HG02798 (cell line): ENCODE results near the gene ANKS1A.
"Not testable (repeated sequence)": the region's sequence is repeated elsewhere in the genome, so short reads cannot be mapped to it uniquely, and the experiment has no call there.

Experiments used
- ATAC-seq: cut with Tn5 transposase; IDR thresholded peaks from one replicate; pipeline ENCODE4 v1.9.1; 2021; ENCODE audit warnings: mild to moderate bottlenecking; ENCODE audit not compliant: unreplicated experiment, poor library complexity

ANKS1A gene

GRCh38 chr6:34888874-34889555, at the start of gene ANKS1A:
ANKS1A (plus strand) TSS chr6:34889255; CDS start chr6:34889403, 148 bp downstream.
- ATAC-seq, result peak; percentile 80

GRCh38 chr6:34839666-34840352, 49.2 kb upstream of the ANKS1A start:
- ATAC-seq, result no peak

- not testable (repeated sequence) for ATAC-seq
Measured at GRCh38 chr6:34849066-34849465, 40.0 kb upstream of the ANKS1A start.

GRCh38 chr6:34851361-34851760, 37.7 kb upstream of the ANKS1A start:
- no peak for ATAC-seq

GRCh38 chr6:34852406-34853085, 36.5 kb upstream of the ANKS1A start:
- no peak for ATAC-seq

GRCh38 chr6:34855463-34855862, 33.6 kb upstream of the ANKS1A start:
- no peak for ATAC-seq

- ATAC-seq, result no peak
Measured at GRCh38 chr6:34858681-34859080, 30.4 kb upstream of the ANKS1A start.

- ATAC-seq, result no peak
Measured at GRCh38 chr6:34859951-34860350, 29.1 kb upstream of the ANKS1A start.

- ATAC-seq, result no peak
Measured at GRCh38 chr6:34860776-34861175, 28.3 kb upstream of the ANKS1A start.

GRCh38 chr6:34864007-34864406, 25.0 kb upstream of the ANKS1A start:
- ATAC-seq, result no peak

- ATAC-seq, result no peak
Measured at GRCh38 chr6:34865107-34865506, 23.9 kb upstream of the ANKS1A start.

- no peak for ATAC-seq
Measured at GRCh38 chr6:34866509-34866908, 22.5 kb upstream of the ANKS1A start.

GRCh38 chr6:34867484-34867883, 21.6 kb upstream of the ANKS1A start:
- ATAC-seq, result no peak

- ATAC-seq, result no peak
Measured at GRCh38 chr6:34871853-34872252, 17.2 kb upstream of the ANKS1A start.

- no peak for ATAC-seq
Measured at GRCh38 chr6:34872332-34872731, 16.7 kb upstream of the ANKS1A start.

GRCh38 chr6:34875292-34876213, 13.5 kb upstream of the ANKS1A start:
- ATAC-seq, result no peak

GRCh38 chr6:34876472-34876871, 12.6 kb upstream of the ANKS1A start:
- no peak for ATAC-seq

- no peak for ATAC-seq
Measured at GRCh38 chr6:34877259-34877658, 11.8 kb upstream of the ANKS1A start.

GRCh38 chr6:34877869-34878485, 11.1 kb upstream of the ANKS1A start:
- no peak for ATAC-seq

GRCh38 chr6:34884073-34884472, 5.0 kb upstream of the ANKS1A start:
- ATAC-seq, result not testable (repeated sequence)
